SU-DHL-6 (cell line): ENCODE measurements around the gene EDIL3.

Experiments used
- H2AFZ ChIP-seq: fragments of 200-600 bp; sonication (generic); 2 replicates; pipeline ENCODE4 v1.6.1; 2014; ENCODE audit warnings: low read depth, mild to moderate bottlenecking, moderate library complexity, mixed read lengths, antibody characterized with exemption, low read length; ENCODE audit not compliant: severe bottlenecking
- H3F3A ChIP-seq: fragments of 200-600 bp; shearing (Covaris generic); 2 replicates; pipeline ENCODE4 v1.6.0; 2016; ENCODE audit warnings: antibody characterized with exemption, mild to moderate bottlenecking; ENCODE audit not compliant: insufficient read depth
- H3K27ac ChIP-seq: fragments of 200-600 bp; sonication (generic); 2 replicates; pipeline ENCODE4 v1.5.1; 2016; ENCODE audit warnings: low read depth, mild to moderate bottlenecking, low read length, moderate library complexity, mixed read lengths
- H3K27me3 ChIP-seq: fragments of 200-600 bp; sonication (generic), shearing (Covaris generic); 2 replicates; pipeline ENCODE4 v1.6.0; 2014; ENCODE audit warnings: mild to moderate bottlenecking, low read length
- H3K36me3 ChIP-seq: fragments of 200-600 bp; sonication (generic); 2 replicates; pipeline ENCODE4 v1.6.1; 2014; ENCODE audit warnings: mild to moderate bottlenecking, low read length, mixed read lengths
- H3K4me2 ChIP-seq: fragments of 300-600, 200-600 bp; shearing (Covaris generic), sonication (generic); 2 replicates; pipeline ENCODE4 v1.6.0; 2014; ENCODE audit warnings: low read length, low read depth, mild to moderate bottlenecking; ENCODE audit not compliant: poor library complexity, severe bottlenecking
- H3K4me3 ChIP-seq: fragments of 200-600 bp; sonication (generic); 2 replicates; pipeline ENCODE4 v1.5.1; 2014; ENCODE audit warnings: antibody characterized with exemption, low read length, mild to moderate bottlenecking, mixed read lengths; ENCODE audit not compliant: insufficient read depth, poor library complexity, severe bottlenecking
- H3K79me2 ChIP-seq: fragments of 200-600 bp; sonication (generic); 2 replicates; pipeline ENCODE4 v1.6.1; 2014; ENCODE audit warnings: mild to moderate bottlenecking, low read length, moderate library complexity; ENCODE audit not compliant: insufficient read depth
- H3K9ac ChIP-seq: fragments of 200-600 bp; sonication (generic); 2 replicates; pipeline ENCODE4 v1.7.0; 2014; ENCODE audit warnings: mild to moderate bottlenecking, low read length
- H3K9me2 ChIP-seq: fragments of 200-600 bp; sonication (generic); replicated peaks from 2 replicates; pipeline ENCODE4 v1.6.1; 2014; ENCODE audit warnings: low read length; ENCODE audit not compliant: insufficient read depth
- H3K9me3 ChIP-seq: fragments of 200-600 bp; sonication (generic); 2 replicates; pipeline ENCODE4 v1.6.1; 2014; ENCODE audit warnings: low read length, mixed read lengths; ENCODE audit not compliant: insufficient read depth
- H4K20me1 ChIP-seq: fragments of 200-600 bp; sonication (generic); 2 replicates; pipeline ENCODE4 v1.6.1; 2014; ENCODE audit warnings: low read depth, mild to moderate bottlenecking, antibody characterized with exemption, low read length, moderate library complexity, mixed read lengths
- CTCF ChIP-seq: fragments of 200-600 bp; sonication (generic); IDR thresholded peaks from one replicate; pipeline ENCODE4 v1.5.1; 2017; ENCODE audit warnings: antibody characterized with exemption, mild to moderate bottlenecking, low read length, moderate library complexity; ENCODE audit not compliant: insufficient read depth, poor library complexity, severe bottlenecking
- EZH2phosphoT487 ChIP-seq: fragments of 200-600 bp; sonication (generic), shearing (Covaris generic); conservative IDR thresholded peaks from 2 replicates; pipeline ENCODE4 v1.6.1; 2018; ENCODE audit warnings: mild to moderate bottlenecking, antibody characterized with exemption, low read length, moderate library complexity, mixed read lengths

EDIL3 gene

DNA sequence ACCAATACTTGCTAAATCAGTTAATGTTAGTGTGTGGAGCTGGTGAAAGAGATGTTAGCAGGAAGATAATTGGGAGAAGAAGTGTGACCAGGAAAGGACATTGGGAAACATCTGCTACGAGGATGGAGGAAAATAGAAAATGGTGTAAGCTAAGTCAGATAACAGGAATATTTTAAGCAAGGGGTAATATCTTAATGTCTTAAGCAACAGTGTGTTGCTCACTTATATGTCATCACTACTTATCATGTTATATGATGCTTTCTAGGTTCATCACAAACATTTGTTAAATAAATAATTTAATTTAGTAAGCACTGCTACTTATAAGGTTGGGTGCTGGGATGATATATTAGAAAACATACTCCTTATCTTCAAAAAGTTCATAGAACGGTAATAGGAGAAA, 326.1 kb downstream of the EDIL3 start:
- no peak overlapping the region for H3K4me3 ChIP-seq
- no peak overlapping the region for H3K27ac ChIP-seq
- no peaks in the 10 kb centered on the region for H3K79me2 ChIP-seq
- H3K9me2 ChIP-seq, result no peaks in the 10 kb centered on the region
- no peaks in the 10 kb centered on the region for H3K9me3 ChIP-seq
- no peaks in the 10 kb centered on the region for H3K36me3 ChIP-seq
- H3F3A ChIP-seq, result no peaks in the 10 kb centered on the region
- H3K4me2 ChIP-seq, result no peak overlapping the region
- TF ChIP-seq CTCF (no peak), EZH2phosphoT487 (no peak)
- no peaks in the 10 kb centered on the region for H4K20me1 ChIP-seq
- no peak overlapping the region for H2AFZ ChIP-seq
- no peaks in the 10 kb centered on the region for H3K27me3 ChIP-seq
- H3K9ac ChIP-seq, result no peak overlapping the region

GRCh38 chr5:84057211-84057610, 327.5 kb downstream of the EDIL3 start:
- no peak overlapping the region for H3K9ac ChIP-seq
- H3K4me2 ChIP-seq, result no peak overlapping the region
- no peaks in the 10 kb centered on the region for H3K27me3 ChIP-seq
- no peaks in the 10 kb centered on the region for H3K79me2 ChIP-seq
- H3K4me3 ChIP-seq, result no peak overlapping the region
- H3F3A ChIP-seq, result no peaks in the 10 kb centered on the region
- H2AFZ ChIP-seq, result no peak overlapping the region
- H3K36me3 ChIP-seq, result no peaks in the 10 kb centered on the region
- H3K9me2 ChIP-seq, result no peaks in the 10 kb centered on the region
- no peaks in the 10 kb centered on the region for H4K20me1 ChIP-seq
- TF ChIP-seq EZH2phosphoT487 (no peak), CTCF (no peak)
- H3K27ac ChIP-seq, result no peak overlapping the region
- H3K9me3 ChIP-seq, result no peaks in the 10 kb centered on the region

DNA sequence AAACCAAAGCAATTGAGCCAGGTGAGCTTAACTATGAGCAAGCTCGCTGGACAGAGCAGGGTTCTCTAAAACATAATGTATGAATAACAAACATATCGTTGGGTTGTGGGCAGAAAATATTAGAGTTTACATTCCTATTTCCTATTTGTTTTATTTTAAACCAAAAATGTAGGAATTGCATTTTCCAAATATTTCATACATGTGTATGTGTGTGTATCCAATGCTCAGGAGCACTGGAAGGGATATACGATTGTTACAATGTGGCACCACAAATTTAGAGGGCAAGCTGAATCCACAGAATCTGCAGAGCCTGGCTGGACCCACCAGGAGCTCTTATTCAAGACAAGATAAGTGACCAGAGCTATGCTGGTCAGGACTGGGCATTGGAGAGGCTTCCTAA, 338.7 kb downstream of the EDIL3 start:
- no peaks in the 10 kb centered on the region for H3F3A ChIP-seq
- H3K4me3 ChIP-seq, result no peak overlapping the region
- H4K20me1 ChIP-seq, result no peaks in the 10 kb centered on the region
- H3K9me3 ChIP-seq, result no peaks in the 10 kb centered on the region
- no peaks in the 10 kb centered on the region for H3K36me3 ChIP-seq
- no peak overlapping the region for H3K27ac ChIP-seq
- H3K27me3 ChIP-seq, result no peaks in the 10 kb centered on the region
- H3K9me2 ChIP-seq, result no peaks in the 10 kb centered on the region
- H3K9ac ChIP-seq, result no peak overlapping the region
- no peak overlapping the region for H2AFZ ChIP-seq
- TF ChIP-seq CTCF (no peak), EZH2phosphoT487 (no peak)
- H3K79me2 ChIP-seq, result no peaks in the 10 kb centered on the region
- no peak overlapping the region for H3K4me2 ChIP-seq

GRCh38 chr5:84036842-84037241, 347.8 kb downstream of the EDIL3 start:
- Histone ChIP-seq H3K27me3 (no peaks in the 10 kb centered on the region), H3F3A (no peaks in the 10 kb centered on the region), H4K20me1 (no peaks in the 10 kb centered on the region), H3K9ac (no peak overlapping the region), H3K9me2 (no peaks in the 10 kb centered on the region), H3K36me3 (no peaks in the 10 kb centered on the region), H3K4me2 (no peak overlapping the region), H3K4me3 (no peak overlapping the region), H3K27ac (no peak overlapping the region), H3K9me3 (no peaks in the 10 kb centered on the region), H3K79me2 (no peaks in the 10 kb centered on the region), H2AFZ (no peak overlapping the region)
- no peak for TF ChIP-seq EZH2phosphoT487
- no peak for TF ChIP-seq CTCF
